Upper lobe of left lung (tissue), 4 donors: ENCODE measurements around the gene CALML5.

ENCODE experiments used
- EP300 ChIP-seq, 4 donors: sonication (generic); formaldehyde crosslinking; IDR thresholded peaks; one replicate each; pipeline ENCODE4 v1.5.1; 2017; ENCODE audit warnings: antibody characterized with exemption in 4 of 4, control low read depth in 2 of 4
- TF ChIP-seq, protein P1 (sequence below), 6 experiments: fragments of 450-650 bp in 4 of 6; fragments of 200-600 bp in 2 of 6; sonication (generic) in 2 of 6; IDR thresholded peaks; one replicate each; pipeline ENCODE4 v1.5.1; 2016 to 2019; ENCODE audit warnings: antibody characterized with exemption in 6 of 6

DNA sequence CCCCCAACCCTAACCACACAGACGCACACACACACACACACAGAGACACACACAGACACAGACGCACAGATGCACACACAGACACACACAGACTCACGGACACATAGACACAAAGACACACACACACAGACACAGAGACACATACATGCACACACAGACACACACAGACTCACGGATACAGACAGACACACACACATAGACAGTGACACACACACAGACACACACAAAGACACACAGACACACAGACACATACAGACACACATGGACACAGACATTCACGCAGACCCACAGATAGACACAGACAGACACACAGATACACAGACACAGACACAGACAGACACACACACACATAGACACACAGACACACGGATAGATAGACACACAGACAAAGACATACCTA is 2.1 kb downstream of the CALML5 start:
- TF ChIP-seq, protein P1, sequence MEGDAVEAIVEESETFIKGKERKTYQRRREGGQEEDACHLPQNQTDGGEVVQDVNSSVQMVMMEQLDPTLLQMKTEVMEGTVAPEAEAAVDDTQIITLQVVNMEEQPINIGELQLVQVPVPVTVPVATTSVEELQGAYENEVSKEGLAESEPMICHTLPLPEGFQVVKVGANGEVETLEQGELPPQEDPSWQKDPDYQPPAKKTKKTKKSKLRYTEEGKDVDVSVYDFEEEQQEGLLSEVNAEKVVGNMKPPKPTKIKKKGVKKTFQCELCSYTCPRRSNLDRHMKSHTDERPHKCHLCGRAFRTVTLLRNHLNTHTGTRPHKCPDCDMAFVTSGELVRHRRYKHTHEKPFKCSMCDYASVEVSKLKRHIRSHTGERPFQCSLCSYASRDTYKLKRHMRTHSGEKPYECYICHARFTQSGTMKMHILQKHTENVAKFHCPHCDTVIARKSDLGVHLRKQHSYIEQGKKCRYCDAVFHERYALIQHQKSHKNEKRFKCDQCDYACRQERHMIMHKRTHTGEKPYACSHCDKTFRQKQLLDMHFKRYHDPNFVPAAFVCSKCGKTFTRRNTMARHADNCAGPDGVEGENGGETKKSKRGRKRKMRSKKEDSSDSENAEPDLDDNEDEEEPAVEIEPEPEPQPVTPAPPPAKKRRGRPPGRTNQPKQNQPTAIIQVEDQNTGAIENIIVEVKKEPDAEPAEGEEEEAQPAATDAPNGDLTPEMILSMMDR (IDR thresholded peaks at IDR 0.05): no peak
- no peak for TF ChIP-seq EP300 (IDR thresholded peaks at IDR 0.05)
